LoVo (cell line): ENCODE results near the gene TH.
"Not testable (repeated sequence)": the region's sequence is repeated elsewhere in the genome, so short reads cannot be mapped to it uniquely, and the experiment has no call there.

ENCODE experiments used
- DNase-seq: peaks from one replicate; pipeline ENCODE4 v3.0.0-alpha.2; 2016; ENCODE audit warnings: low spot score

The TH gene

DNA sequence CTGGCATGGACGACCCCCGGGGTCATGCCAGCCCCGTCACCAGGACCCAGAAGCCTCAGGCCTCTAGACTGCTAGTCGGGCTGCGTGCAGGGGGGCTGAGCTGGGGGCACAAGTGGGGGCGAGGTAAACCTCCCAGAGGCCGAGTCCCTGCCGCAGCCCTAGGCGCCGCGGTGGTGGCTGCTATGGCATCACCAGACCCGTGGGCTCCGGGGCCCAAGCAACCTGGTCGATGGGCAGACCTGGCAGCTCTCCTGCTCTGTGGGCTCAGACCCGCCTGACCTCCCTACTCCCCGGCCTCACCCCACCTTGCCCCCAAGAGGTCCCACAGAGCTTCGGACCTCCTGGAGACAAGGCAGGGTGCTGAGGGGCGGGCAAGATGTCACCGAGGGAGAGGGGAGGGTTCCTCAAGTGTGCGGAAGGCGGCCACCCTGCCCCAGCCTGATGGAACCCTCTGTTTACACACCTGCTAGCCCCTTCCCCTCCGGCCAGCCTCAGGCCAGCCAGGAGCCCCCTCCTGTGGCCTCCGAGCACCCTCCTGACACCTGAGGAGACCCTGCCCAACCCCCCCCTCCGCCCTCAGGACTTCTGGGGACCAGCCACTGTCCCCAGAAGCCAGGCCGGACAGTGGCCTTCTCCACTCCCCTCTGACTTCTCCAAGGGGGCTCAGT is 41.8 kb downstream of the TH start:
- no peak for DNase-seq

DNA sequence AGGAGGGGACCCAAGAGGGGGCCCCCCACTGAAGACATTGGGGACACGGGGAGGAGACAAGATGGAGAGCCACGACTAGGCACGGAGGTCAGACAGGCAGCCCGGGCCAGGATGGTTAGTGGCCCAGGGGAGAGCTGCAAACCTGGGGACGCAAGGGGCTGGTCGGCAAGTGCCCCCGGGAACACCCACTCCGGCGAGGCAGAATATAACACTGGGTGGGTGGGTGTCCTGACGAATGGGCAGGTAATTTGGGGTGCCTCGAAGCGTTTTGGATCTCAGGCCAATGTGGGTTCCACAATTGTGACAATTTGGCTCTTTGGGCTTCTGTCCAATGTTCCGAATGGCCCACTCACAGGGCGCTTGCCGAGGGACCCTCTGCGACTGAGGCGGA is 42.3 kb downstream of the TH start:
- DNase-seq: no peak

DNA sequence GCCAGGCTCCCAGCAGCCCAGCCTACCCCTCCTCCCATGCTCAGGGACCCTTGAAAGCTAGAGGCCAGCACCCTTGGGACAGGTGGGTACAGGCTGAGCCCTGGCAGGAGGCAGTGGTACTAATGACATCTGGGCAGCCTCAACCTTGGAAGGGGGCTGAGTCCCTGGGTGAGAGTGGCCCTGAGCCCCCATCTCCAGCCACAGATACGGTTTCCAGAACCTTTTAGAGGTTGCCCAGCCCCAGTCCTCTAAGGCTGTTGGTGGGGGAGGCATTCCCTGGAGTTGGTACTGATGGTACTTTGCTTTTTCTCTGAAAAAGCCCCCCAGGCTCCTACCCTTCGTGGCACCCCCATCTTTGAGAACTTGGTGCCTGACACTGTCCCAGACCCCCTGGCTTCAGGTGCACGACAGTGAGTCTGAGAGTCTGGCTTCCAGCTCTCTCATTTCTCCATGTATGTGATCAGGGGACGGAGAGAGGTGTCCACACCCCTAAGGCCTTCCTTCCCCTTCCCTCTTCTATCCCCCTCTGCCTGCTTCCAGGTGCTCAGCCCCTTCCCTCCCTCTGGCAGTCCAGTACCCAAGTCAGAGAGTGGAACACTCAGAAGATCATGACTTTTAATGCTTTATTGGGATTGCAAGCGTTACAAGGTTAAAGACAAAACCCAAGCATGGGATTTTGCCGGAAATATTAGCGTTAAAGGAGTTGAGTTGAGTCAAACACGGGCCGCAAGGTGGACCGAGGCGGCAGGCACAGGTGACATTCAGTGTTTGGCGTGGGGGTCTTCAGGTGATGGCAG is 42.9 kb downstream of the TH start:
- DNase-seq: no peak

DNA sequence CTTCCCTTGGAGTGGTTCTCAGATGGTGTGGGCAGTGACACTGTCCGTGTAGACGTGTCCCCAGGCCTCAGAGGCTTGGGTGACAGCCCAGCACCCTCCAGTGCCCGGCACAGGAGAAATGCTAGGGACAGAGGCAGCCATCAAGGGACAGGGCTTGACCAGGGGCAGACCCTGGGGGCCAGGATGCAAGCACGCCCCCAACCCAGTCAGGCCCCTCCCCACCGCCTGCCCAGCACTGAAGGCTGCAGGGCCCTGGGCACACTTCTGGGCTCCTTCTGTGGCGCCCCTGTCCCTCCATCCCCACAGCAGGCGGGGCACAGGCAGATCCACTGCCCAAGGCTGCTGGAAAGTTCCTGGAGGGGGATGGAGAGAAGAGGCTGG is 43.5 kb downstream of the TH start:
- DNase-seq: no peak

DNA sequence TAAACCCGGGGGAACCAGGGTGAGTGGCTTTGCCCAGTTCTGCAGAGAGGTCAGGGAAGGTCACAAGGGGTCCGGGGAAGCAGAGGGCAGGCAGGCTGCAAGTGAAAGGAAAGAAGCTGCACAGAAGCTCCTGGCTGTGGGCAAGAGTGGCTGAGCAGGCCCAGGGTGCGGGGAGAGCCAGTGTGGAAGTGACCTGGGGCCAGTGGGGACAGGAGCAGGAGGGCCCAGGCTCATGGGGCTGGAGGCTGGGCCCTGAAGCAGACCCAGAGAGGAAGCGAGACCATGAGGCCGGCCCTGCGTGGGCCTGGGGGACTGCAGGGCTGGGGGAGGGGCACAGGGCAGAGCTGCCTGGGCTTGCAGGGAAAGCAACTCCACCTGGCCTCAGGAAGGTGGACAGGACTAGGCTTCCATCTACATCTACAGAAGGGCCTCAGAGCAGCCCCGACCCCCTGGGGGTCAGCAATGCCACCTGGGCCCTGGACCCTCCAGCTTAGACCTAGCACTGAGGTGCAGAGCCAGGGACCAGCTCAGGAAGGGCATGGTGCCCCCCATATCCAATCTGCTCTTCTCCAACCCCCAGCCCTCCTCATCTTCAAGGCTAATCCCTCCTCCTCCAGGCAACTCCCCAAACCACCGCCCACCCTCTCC is 44.0 kb downstream of the TH start:
- no peak for DNase-seq

DNA sequence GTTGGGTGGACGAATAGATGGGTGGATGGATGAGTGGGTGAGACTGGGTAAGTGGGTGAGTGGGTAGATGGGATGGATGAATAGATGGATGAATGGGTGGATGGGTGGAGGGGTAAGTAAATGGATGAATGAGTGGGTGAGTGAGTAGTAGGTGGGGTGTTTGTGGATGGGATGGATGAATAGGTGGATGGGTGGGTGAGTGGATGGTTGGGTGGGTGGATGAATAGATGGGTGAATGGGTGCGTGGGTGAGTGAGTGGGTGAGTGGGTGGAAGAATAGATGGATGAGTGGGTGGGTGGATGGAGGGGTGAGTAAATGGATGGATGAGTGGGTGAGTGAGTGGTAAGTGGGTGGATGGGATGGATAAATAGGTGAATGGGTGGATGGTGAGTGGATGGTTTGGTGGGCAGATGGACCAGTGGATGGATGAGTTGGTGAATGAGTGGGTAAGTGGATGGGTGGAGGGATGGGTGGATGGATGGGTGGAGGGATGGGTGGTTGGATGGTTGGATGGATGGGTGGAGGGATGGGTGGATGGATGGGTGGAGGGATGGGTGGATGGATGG is 45.0 kb downstream of the TH start:
- DNase-seq: no peak

DNA sequence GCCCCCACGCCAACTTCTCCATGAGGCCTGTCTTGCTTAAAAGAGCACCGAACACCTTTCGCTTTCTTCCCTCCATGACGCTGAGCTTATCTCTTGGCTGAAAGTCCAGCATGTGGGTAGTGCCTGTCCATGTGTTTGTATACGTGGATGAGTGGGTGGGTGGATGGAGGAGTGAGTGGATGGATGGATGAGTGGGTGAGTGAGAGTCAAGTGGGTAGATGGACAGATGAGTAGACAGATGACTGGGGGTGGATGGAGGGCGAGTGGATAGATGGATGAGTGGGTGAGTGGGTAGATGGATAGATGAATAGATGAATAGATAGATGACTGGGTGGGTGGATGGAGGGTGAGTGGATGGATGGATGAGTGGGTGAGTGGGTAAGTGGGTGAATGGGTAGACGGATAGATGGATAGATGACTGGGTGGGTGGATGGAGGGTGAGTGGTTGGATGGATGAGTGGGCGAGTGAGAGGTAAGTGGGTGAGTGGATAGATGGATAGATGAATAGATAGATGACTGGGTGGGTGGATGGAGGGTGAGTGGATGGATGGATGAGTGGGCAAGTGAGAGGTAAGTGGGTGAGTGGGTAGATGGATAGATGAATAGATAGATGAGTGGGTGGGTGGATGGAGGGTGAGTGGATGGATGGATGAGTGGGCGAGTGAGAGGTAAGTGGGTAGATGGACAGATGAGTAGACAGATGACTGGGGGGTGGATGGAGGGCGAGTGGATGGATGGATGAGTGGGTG is 46.7 kb downstream of the TH start:
- DNase-seq: not testable (repeated sequence)

DNA sequence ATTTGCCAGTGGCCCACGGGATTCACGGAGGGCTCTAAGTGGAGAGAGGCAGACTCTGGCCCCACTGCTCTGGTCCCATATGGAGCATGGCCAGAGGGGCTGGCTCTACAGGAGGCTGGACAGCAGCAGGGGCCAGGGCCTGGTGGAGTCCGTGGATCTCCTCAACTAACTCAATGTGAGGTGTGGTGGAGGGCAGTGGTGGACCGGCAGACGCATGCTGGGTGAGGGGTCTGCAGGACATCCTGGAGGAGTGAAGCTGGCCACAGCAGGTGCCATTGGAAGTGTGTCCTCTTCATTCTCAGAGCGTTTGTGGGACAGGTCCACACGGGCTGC is 48.0 kb downstream of the TH start:
- DNase-seq: no peak

DNA sequence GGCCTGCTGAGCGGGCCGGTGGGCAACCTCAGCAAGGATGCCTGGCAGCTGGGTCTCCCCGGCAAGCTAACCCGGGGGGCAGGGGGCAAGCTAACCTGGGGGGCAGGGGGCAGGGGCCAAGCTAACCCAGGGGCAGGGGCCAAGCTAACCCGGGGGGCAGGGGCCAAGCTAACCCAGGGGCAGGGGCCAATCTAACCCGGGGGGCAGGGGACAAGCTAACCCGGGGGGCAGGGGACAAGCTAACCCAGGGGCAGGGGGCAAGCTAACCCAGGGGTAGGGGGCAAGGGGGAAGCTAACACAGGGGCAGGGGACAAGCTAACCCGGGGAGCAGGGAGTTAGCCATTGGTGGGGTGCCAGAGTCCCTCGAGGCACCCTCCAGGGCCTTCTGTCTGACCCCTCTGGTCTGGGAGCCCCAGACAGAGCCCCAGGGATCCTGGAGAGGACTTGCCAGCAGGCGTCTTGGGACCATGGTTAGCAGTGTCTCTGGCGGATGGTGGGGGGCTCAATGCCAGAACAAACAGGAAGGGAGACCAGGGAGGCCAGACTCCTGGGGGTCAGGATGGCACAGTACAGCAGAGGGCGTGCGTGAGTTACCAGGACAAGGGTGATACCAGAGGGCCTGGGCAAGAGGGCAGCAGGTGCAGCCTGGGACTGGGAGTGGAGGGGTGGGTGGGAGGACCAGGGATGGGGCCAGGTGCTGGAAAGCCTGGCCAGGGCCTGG is 48.5 kb downstream of the TH start:
- no peak for DNase-seq

DNA sequence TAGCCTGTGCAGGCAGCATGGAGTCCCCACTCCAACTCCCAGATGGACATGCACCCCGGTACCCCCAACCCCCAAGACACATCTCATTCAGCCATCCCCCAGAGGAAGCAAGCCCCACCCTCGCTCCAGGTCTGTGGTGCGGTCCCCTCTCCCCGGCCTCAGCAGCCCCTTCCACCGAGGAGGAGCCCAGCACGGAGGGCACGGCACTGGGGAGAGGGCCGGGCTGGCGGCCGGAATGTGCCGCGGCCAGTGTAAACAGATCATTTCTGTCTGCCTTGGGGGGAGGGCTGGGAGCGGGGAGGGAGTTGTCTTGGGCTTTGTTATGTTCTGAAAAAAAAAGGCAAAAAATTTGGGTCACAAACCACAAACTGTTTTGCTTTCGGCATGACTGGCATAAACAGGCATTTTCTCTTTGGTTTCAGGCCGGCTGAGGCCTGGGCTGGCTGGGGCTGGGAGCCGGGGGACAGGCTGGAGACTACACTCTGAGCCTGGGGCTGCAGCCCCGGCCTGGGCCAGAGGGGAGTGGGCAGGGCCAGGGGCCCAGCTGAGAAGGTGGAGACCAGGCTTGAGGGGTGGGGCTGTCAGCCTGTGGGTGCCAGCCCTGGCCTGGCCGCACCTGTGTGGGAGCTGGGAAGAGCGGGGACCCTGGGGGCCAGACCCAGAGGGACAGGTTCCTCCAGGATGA is 49.3 kb downstream of the TH start:
- DNase-seq: no peak

DNA sequence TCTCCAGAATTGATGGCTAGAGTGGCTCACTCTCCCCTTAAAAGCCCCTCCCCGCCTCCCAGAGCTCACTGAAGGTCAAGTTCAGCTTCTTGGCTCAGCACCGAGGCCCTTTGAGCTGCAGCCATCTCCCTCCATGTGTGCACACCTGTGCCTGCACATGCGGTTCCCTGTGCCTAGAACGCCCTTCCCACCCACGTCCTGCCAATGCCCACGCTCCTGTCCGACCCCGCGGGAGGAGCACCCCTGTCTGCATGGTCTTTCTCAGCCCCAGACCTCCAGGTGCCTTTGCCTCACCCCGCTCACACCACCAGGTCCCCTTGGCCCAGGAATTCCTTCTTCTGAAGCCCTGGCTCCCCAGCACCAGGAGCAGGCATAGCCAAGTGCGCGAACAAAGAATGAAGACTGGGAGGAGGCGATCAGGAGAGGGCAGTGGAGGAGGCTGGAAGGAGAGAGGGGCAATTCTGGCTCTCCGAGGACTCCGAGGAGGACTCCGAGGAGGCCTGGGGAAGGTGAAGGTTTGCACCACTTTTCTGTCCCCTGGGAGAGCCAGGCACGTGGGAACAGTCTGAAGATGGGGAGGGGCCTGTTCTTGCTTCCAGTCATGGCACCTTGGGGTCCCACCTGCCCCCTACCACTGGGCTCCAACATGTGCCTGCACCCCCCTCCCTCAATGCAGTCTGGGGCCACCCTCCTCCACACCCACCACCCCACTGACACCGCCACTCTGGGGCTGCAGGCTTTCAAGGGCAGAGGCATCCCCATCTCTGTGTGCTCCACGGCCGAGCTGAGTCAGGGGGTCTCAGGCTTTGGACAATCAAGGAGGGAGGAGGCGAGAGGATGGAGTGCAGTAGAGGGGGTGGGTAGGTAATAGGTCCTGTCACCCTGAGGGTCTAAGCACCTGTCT is 50.1 kb downstream of the TH start:
- DNase-seq: no peak

DNA sequence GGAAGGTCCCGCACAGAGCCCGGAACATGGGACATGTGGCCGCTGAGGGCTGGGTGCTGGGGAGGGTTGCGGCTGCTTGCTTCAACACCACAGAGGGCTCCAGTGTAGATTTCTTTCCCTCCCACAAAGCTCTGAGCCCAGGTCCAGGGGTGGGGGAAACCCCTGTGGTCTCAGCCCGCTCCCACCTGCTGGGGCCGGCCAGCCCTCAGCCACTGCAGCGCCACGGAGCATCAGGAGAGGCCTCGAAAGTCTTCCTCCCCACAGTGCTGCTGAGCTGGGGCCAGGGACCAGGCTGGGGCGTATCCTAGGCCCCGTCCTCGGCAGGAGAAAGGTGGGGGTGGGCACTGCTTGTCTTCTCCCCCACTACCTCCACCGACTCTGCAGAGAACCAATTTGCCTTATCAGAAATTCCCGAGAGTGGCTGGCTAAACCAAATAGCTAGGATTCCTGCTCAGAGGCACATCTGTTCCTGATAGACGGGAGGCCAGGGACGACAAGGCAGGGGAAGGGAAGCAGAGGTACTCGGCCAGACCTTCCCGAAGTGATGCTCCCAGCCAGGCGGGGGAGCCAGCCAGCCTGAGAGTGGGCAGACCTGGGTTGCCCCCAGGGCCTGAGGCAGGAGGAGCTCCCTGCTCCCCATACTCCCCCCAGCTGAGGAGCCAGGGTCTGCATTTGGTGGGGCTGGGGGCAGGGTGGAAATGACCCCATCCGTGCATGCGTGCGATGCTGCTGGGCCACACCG is 51.1 kb downstream of the TH start:
- no peak for DNase-seq

DNA sequence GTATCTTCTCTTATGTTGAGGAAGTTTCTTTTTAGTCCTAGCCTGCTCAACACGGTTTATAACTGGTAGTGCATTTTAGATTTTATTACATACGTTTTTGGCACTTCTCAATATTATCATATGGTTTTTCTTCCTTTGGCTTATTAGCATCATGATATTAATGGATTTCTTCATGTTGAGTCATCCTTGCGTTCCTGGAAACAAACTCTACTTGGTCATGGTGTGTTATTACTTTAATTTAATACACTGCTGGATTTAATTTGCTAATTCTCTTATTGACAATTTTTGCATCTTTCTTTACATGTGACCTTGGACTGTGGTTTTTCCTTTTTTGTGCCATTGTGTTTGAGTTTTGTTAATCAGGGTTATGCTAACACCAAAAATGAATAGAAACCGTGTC is 52.9 kb downstream of the TH start:
- no peak for DNase-seq

DNA sequence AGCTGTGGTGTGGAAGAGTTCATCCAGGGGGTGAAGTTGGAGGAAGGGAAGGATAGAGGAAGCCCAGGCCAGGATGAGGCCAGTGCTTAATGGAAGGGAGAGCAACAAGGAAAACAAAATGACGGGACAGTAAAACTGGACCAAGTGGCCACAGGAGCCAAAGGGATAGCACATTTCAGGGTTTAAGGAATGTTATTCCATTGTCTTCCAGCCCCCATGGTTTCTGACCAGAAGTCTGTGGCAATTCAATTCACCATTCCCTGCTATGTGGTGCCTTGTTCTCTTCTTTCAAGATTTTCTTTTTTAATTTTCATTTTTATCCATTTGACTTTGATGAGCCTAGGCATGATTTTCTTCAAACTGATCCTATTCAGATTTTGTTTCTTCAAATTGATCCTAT is 54.9 kb downstream of the TH start:
- DNase-seq: no peak

DNA sequence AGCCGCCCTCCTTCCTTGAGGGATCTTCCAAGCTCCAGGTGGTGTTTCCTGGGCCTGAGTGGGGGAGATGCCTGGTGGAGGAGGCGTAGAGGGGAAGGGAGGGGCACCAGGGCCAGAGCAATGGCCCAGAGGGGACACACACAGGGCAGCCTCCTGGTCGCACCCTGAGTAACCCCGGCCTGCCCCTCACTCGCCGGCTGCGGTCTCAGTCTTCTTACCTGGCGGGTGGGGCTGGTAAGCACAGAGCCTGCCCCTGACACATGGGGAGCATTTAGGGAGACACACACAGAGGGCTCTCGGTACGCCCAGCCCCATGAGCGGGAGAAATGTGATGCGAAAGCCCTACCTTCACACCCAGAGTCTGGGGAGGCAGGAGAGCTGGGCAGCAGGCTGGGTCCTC is 56.3 kb downstream of the TH start:
- no peak for DNase-seq

DNA sequence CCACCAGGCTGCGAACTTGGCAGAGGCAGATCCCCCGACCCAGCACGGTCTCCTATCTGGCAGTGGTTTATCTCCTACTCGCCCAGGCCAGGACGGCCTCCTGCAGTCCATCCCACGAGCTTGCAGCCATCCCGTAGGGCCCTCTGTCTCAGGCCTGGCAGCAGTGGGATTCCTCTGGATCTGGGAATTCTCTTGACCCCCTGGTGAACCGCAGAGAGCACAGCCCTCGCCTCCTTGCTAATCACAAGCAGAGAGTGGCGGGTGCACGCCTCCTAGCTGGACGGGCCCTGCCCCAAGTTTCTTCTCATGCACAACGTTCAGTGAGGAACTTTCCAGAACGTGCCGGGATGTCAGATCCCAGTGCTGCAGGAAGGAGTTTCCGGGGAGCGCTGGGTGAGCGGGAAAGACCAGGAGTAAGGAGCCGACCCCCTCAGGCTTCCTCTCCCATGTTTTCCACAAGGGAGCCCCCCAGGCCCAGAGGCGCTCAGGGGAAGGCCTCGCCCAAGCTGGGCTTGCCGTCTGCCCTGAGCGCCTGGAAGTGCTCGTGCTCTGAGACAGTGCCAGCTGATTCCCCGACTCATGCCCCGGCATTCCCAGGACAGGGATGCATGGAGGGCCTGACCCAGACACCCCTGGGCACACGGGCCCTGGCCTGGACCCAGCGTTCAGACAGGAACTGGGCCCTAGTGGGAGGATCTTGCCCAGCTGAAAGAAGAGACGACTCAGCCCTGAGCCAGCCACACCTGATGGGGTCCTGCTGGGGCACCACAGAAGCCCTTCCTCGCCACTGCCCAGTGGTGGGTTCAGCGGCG is 57.0 kb downstream of the TH start:
- no peak for DNase-seq
